Esophagus squamous epithelium (tissue), 4 donors: ENCODE data around the gene TMEM127.

Experiments used
- CTCF ChIP-seq, 6 experiments: fragments of 450-650 bp in 4 of 6; fragments of 200-600 bp in 2 of 6; sonication (generic) in 2 of 6; IDR thresholded peaks; one replicate each; pipeline ENCODE4 v1.5.1; 2016 to 2019; ENCODE audit warnings: antibody characterized with exemption in 6 of 6, mild to moderate bottlenecking in 4 of 6, moderate library complexity in 4 of 6
- POLR2A ChIP-seq, 4 donors: fragments of 450-650 bp; IDR thresholded peaks; one replicate each; pipeline ENCODE4 v1.6.1; 2017; ENCODE audit warnings: antibody characterized with exemption in 4 of 4, mild to moderate bottlenecking in 4 of 4, moderate library complexity in 3 of 4

- TF ChIP-seq CTCF (IDR thresholded peaks at IDR 0.05) (no peak), POLR2A (IDR thresholded peaks at IDR 0.05) (no peak)
Observed at GRCh38 chr2:96254571-96254970, 11.2 kb downstream of the TMEM127 start.
